HG02588 (cell line): ENCODE measurements around the gene ARHGAP15.

Experiments
- ATAC-seq: cut with Tn5 transposase; IDR thresholded peaks from one replicate; pipeline ENCODE4 v1.9.1; 2021; ENCODE audit warnings: mild to moderate bottlenecking, moderate library complexity; ENCODE audit not compliant: unreplicated experiment

The ARHGAP15 gene

DNA sequence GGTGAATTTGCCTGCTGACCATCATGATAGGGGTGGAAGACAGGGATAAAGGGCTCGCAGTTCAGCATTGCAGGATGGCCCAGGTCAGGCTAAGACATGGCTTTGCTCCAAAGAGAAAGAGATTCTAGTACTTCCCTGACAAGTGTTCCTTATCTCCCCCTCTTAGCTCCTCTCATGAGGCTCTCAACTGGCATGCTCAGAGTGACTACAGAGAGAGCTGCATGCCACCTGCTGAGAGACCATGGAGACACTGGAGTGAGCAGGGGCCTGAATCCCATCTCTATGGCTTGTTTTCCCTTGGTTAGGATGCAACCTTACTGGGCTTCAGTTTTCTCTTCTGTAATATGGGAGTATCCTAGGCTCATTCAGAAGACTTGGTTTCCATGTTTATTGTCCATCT, 94.3 kb downstream of the ARHGAP15 start:
- ATAC-seq, result no peak

- ATAC-seq, result no peak
Observed at GRCh38 chr2:143225931-143226330, 96.7 kb downstream of the ARHGAP15 start.

DNA sequence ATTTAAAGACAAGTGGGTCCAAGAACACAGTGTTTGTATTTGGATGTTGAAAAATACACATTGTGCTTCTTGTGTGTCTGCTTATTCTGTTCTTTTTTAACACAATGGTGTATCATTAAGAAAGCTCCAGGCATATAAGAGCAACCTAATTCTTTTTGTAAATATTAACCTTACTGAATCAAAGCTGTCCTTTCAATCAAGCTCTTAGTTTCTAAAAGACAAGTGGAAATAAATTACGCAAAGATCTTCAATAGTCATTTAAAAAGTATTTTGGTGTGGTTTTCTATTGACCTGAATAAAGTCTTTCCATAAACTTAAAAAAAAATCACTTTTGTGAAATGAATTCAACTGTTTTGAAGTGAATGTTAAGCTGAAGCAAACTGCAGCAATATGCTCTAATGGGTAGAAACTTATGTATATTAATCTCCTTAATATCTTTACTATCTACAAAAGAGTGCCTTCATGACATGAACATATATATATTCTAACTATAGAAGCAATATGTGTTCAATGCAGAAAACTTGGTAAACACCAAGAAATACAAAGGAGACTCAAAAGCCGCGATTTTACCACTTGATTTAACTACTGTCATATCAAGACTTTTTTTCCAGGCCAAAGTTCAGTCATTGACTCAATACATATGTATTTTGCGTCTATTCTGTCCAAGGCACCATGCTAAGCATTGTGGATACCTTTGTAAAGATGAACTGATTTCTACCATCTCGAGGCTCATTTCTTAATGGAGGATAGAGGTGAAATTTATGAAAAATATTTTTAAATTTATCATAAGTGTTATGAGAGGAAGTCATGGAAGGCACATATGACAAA, 97.7 kb downstream of the ARHGAP15 start:
- no peak for ATAC-seq

- no peak for ATAC-seq
Observed at GRCh38 chr2:143229411-143229810, 100.2 kb downstream of the ARHGAP15 start.

DNA sequence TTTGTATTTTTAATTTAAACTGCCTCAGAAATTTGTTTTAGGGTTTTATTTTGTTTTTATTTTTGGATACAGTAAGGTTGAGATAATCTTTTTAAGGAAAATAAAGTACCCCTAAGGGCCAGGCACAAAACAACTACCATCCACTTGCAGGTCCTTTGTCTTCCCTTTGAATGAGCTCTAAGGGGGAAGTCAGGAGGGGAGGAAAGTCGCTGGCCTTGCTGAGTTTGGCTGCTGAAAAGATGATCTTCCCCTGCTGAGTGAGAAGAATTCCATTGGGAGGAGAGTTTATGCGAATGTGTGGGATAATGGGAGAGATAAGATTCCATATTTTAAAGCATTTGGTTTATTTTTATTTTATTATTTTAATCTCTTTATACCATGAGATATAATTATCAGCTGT, 100.7 kb downstream of the ARHGAP15 start:
- no peak for ATAC-seq

GRCh38 chr2:143230506-143231253, 101.5 kb downstream of the ARHGAP15 start:
- ATAC-seq, result no peak

DNA sequence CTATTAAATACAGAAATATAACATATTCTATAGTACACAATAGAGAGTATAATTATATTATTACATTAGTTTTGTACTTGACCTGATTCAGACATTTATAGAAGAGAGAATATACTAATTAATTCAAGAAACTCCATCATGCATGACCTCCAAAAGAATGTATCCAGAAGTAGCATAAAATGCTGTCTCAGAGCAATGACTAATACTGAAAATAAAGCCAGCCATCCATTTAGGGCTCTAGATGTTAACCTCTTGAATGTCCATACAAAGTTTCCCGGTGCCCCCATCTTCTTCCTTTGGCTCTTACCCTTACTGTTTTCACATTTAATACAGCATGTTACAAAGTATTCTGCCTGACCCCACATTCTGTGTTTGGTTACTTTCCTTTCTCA, 102.0 kb downstream of the ARHGAP15 start:
- ATAC-seq, result no peak

DNA sequence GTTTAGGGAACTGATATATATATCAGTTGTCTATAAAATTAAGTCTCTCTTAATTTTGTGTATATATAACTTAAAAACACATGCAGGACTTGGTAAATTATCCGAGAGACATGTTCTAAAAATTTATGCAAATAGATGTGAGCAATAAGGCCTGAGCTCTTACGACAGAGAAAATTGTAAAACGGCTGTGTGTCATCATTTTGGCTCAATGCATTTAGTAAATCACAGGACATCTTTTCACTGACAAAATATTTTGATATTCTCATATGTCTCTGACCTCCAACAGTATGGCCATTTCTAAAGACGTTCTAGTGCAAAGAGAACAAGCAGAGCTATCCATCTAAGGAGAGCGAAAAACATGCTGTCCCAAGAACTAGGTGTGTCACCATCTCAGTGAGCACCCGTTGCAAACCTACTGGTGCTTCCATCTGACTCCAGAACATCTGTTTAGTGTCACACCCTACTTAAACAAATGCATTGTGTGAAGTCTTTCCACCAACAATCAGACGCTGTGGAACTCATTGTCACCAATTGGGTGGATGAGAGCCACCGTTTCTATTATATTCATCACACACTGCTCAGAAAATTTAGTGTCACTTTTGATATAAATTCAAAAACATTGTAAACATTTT, 108.0 kb downstream of the ARHGAP15 start:
- no peak for ATAC-seq

DNA sequence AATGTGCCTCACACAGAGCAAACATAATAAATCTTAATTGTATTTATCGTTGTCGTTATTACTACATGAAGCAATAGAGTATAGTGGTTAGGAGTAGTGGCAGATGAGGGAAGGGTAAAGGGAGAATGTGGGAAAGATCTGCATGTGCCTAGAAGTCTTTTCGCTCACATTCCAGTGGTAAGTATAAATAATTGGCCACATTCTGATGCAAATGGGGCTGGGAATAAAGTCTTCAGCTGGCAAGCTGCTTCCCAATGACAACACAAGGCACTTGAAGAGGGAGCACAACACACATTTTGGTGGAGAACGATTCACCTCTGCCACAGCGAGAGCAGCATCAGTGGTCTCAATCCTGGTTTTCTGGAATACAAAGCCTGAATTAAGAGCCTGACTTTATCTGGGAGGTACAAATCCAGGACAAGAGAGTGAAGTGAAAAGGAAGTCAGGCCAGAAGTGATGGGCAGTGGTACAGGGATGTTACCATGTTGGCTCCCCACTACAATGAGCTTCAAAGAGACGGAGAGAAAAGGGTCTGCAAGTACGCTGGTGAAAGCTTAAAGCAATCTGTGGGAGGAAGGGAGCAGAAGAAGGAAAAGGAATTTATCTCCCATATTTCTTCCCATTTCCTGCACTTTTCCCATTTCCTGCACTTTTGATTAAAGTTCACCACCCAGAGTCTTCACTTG, 112.3 kb downstream of the ARHGAP15 start:
- no peak for ATAC-seq

DNA sequence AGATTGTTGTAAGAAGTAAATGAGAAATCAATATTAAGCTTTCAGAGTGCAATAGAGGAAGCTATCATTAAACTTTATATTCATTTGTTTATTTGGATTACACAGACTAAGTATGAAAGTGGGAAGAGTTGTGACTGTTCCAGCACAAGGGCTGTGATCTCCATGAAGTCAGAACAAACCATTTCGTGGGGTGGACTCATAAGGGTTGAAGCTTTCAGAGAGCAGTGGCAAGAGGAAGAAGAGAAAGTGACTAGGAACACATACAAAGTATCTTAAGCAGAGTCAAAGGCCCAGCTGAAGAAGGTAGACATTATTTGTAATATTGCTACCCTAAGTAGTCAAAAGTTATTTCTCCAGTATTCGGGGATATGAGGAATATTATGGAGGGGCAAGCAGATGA, 117.0 kb downstream of the ARHGAP15 start:
- no peak for ATAC-seq

- no peak for ATAC-seq
Observed at GRCh38 chr2:143246815-143247744, 117.9 kb downstream of the ARHGAP15 start.

DNA sequence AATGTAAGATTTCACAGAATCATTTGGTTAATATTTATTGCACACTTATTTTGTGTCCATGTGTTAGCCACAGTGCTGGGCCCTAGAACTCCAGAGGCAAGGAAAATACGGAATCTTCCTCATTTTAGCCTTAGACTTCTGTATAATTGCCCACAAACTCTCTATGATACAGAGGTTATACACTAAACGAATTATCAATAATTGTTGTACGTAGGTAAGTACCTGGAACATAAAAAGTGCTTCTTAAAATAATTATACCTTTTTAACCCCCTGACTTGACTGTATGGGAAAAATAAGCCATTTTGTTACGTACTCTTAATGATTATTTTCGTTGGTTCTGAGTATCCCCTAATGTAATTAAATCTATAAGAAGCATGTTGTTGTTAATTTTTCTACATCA, 119.4 kb downstream of the ARHGAP15 start:
- ATAC-seq, result no peak

- no peak for ATAC-seq
Observed at GRCh38 chr2:143251681-143252080, 122.5 kb downstream of the ARHGAP15 start.

GRCh38 chr2:143252138-143252907, 123.1 kb downstream of the ARHGAP15 start:
- no peak for ATAC-seq

DNA sequence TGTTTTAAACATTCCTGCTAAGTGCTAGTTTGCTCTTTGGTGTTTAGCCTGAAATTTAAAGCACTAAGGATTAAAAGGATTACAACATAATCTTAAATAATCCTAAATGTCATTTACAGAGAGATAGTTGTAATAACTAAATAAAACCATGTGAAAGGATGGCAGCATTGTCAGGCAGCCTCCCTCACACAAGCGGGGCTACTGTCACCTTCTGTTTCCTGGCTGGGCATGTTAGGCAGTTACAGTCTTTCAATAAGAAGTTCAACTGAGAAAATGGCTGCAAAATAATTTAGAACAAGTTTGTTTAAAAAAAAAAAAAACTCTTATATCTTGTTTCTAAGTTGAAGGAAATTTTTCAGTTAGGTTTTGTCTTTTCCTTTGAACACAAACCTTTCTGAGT, 124.9 kb downstream of the ARHGAP15 start:
- no peak for ATAC-seq

DNA sequence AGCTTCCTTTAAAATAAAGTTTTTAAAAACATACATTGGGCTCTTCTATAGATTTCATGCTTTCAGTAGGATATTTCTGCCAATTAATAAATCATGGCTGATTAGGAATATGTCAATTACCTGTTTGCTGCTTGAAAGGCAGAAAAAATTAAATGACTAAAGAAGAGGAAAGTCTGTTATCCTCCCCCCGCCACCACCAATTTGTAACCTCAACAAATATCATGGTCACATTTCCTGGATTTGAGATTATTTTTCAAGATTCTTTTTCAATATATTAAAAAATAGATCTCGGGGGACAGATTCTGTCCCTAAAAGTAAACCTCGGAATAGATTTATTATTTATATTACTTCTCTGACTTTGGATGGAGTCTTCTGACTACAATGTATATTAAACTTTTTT, 125.9 kb downstream of the ARHGAP15 start:
- ATAC-seq, result no peak

DNA sequence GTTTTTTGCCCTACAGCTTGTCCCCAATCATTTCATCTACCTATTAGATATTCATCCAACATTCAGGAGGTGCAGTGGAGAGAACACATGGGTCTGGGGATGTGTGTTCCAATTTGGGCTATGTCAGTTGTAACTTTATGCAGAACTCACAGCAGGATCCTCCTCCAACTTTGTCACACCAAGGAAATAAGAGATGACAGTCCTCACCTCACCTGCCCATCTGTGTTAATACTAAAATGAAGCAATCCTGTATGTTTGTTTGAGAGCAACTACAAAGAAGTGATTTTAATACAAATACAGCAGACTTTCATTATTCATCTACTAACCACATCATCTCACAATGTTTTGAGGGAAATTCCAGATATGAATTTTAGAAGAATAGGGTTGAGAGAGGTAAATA, 126.7 kb downstream of the ARHGAP15 start:
- no peak for ATAC-seq

DNA sequence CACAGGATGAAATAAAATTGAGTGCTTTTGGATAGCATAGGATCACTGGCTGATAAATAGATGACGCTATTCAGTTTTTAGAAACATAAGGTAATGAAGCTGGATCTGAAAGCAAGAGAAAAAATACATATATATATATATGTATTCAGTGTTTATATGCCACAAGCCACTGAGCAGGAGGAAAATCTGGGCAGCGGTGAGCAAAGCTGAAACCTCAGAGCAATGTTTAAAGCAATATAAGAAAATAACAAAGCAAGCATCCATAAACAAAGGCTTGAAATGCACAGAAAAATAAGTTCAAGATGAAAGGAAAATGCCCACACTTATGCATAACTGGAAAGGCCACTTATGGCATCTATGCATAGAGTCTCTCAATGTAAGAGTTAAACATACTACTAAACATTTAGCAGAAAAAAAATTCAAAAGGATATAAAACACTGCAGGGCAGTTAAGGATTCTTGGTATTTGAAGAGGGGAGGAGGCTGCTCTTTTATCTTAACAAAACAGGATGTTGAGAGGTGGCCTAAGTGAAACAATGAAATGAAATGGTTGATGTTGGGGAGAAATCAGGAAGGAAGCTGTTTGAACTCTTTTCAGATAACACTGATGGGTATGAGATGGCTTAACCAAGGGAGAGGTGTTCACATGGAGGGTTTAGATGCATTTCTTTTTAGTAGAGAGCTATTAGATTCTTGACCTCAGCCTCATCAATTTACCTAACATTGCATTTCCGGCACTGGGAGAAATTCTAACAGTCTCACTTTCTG, 129.1 kb downstream of the ARHGAP15 start:
- ATAC-seq, result no peak
